HG03280 (cell line): ENCODE data around the gene PAAF1.
A peak's percentile ranks its signal among the peaks of the same experiment; 100 is the strongest.

Source experiments
- ATAC-seq: cut with Tn5 transposase; IDR thresholded peaks from one replicate; pipeline ENCODE4 v1.9.1; 2021; ENCODE audit warnings: mild to moderate bottlenecking, moderate library complexity; ENCODE audit not compliant: unreplicated experiment

PAAF1 gene

DNA sequence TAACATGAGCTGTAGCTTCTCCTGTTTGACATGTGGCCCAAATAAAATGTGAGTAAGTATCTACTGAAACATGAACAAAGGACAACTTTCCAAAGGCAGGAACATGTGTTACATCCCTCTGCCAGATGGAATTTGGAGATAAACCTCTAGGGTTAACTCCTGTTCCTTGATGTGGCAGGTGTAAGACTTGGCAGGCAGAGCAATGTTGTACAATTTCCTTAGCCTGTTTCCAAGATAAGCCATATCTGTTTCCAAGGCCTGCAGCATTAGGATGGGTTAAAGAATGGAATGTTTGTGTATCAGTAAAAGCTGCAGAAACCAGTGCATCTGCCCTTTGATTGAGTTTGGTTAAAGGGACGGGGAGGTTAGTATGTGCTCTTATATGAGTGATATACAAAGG lies 65.2 kb downstream of the PAAF1 start:
- ATAC-seq: no peak

DNA sequence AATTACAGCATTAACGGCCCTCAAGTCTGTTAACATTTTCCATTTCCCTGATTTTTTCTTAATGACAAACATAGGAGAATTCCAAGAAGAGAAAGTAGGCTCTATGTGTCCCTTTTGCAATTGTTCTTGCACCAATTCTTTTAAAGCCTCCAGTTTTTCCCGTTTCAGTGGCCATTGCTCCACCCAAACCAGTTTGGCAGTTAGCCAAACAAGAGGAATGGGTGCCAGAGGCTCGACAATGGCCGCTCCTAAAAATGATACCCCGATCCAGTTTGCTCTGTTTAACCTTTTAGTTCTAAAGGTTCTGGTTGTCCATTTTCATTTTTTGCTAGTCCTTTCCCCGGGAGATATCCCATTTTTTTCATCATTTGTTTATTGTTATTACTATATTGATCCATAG lies 67.3 kb downstream of the PAAF1 start:
- ATAC-seq: no peak

DNA sequence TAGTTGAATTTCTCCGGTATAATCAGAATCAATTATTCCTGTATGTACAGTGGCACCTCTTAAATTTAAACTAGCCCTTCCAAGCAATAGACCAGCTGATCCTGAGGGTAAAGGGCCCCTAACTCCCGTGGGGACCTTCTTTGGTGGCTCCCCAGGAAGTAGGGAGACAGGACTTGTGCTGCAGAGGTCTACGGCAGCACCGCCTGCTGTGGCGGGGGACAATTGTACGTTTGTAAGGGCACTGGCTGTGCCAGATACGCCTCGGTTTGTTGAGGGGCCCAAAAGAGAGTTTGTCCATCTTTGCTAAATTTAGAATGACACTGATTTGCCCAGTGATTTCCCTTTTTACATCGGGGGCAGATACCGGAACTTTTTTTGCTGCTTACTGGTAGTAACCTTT lies 68.1 kb downstream of the PAAF1 start:
- ATAC-seq: no peak

DNA sequence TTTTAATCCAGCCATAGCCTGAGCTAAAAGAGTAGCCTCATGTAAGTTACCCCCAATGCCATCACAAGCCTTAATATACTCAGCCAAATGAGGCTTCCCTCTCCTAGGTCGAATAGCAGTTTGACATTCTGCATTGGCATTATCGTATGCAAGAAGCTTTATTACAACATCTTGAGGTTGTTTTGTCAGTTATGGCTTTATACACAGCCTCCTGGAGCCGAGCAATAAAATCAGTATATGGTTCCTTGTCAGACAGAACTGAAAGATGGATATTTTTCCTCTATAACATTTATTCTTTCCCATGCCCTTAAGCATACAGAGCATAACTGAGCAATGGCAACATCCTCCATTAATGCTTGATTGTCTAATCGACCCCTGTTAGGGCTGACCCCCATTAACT lies 68.6 kb downstream of the PAAF1 start:
- no peak for ATAC-seq

DNA sequence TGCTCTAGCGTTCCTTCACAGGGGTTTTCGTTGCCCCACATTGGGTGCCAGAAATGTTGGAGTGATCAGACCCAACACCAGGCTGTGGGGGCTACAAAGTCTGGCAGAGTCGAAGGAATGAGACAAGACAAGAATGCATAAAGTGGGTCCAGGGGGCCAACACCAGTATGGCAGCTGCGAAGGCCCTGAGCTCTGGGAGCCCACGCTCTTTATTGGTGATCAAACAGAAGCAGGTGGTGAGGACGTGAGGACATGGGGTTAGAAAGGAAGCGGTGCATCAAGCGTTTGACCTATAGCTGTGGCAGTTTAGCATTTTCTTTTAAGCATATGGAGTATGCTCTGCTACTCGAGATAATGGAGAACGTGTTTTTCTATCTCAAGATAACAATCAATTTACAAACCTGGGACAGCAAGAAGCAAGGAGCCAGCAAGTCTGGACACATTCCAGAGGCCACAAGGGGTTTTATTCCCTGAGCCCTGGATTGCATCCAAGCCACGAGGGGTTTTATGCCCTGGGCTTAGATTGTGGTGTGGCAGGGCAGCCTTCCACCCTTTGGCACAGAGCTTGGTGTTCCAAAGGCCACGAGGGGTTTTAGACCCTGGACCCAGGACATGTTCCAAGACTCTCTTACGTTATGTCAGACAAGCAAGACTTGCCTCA lies 70.1 kb downstream of the PAAF1 start:
- no peak for ATAC-seq

DNA sequence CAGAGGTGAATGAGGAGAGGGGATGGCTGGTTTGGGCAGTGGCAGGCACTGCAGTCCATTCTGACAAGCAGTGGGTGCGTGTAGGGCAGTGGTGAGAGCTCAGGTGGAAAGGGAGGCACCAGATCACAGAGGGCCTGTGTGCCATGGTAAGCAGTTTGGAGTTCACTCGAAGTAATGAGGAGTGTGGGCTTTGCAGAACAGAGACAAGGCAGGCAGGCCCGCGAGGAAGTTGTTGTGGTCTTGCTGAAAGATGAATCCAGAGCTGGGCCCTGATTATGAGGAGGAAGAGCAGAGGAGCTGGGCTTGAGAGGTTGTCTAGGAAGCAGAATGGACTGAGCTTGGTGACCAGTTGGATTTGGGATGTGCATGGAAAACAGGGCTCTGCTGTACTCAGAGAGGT lies 72.4 kb downstream of the PAAF1 start:
- ATAC-seq: no peak

DNA sequence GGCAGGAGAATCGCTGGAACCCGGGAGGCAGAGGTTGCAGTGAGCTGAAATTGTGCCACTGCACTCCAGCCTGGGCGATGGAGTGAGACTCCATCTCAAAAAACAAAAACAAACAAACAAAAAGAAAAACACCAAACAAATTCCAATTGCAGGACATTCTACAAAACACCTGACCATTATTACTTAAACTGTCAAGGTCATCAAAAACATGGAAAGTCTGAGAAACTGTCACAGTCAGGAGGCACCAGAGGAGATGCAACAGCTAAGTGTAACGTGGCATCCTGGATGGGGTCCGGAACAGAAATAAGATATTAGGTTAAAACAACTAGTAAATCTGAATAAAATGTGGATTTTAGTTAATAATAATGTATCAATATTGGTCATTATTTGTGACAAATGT lies 73.1 kb downstream of the PAAF1 start:
- ATAC-seq: no peak

DNA sequence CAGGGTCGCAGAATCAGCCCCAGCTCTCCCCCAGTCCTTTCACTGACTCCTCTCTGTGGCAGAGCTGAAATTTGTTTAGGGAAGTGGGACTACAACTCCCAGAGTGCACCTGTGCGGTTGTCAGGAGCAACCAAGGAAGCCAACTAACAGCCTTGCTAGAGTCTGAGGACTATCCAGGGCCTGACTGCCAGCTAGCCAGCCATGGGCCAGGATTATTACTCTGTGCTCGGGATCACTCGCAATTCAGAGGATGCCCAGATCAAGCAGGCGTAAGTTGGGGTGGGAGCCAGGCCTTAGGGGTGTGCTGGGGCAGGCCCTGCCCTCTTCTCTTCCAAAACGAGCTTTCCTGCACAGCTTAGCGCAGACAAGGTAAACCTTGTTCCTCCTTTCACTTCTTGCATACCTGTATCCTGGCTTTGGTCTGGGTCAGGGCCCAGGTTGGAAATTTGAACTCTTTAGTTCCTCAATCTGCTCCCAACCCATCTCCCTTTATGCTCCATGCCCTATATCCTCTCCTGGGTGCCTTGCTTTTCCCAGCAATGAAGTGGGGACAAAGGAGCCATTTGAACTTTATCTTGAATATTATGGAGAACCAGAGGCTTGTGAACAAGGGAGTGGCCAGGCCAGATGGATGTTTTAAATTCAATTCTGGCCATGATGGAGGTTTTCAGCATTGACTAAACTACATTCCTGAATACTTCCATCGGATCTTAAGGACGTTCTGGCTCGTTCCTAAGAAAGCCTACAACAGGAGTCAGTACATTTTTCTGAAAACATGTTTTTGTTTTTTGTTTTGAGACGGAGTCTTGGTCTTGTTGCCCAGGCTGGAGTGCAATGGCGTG lies 74.3 kb downstream of the PAAF1 start, which contains the start of gene DNAJB13:
TSS of gene DNAJB13 (plus strand) at position 158 of the 842 bp plus-strand sequence. CDS start at position 202, 44 bp downstream.
- ATAC-seq: peak; percentile 95

DNA sequence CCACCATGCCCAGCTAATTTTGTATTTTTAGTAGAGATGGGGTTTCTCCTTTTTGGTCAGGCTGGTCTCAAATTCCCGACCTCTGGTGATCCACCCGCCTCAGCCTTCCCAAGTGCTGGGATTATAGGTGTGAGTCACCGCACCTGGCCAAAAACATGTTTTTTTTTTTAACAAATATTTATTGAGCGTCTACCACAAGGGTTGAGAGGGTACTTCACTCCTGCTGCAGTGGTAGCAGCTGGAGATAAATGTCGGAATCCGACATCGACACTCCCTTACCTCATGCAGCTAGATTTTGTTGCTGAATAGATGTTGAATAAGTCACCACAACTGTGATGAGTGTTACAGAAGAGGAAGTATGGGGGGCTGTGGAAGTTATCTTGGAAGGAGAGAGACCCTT lies 75.0 kb downstream of the PAAF1 start:
- no peak for ATAC-seq

DNA sequence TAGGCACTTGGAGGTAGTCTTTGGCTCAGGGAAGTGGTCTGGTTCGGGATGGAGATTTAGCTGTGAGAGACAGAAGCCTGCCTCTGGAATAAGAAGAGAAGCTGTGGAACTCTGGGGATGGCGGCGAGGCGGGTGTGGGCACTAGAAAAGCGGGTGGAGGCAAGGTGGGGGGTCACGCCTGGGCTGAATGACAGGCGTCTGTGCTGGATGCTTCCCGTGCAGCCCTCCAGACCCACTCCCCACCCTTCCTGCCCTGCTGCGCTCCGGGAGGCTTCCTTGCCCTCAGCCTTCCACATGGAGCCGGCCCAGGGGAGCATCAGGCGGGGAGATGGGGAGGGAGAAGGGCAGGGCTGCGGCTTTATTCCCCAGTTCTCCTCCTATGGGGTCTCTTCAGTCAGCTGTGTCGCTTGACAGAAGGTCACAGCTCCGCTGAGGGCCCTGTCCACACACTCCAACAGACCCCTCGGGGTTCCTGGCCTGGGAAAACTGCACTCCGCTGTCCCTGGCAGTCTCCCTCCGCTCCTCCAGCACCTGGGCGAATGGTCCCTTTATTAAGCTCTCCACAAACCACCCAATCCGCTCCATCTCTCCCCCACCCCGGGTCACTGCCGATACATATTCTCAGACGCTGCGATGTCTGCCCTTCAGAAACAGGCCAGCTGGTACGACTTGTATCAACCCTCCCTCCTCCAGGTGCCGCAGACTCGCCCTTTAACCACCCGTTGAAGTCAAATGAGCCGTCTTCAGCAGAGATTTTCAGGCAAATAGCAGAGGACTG lies 80.3 kb downstream of the PAAF1 start:
- ATAC-seq: no peak

DNA sequence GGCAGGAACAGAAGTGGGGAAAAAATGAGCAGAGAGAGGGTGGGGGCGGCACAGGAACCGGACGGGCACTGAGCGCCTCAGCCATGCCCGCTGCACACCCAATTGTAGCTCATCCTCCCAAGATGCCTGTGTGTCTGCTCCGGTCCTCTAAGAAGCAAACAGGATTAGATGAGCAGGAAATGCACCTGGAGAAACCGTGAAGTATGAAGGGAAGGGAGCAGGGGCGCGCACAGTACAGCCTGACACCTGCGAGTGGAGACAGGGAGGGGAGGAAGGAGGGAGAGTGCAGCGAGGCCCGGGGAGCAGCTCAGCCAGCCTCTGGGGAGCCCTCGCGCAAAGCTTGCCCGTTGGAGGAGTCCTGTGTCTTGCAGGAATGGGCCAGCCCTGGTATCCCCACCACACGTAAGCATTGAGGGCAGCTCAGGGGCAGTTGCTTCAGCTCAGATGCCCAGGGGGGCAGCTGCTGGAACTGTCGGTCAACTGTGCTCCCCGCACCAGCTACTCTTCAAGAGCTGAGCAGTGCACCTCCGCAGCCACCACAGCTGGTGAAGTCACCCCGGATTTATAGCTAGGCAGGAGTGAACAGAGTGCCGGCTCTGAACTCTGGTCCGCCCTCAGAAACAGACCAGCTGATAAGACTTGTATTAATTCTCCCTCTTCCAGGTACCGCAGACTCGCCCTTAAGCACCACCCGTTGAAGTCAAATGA lies 81.0 kb downstream of the PAAF1 start:
- no peak for ATAC-seq

DNA sequence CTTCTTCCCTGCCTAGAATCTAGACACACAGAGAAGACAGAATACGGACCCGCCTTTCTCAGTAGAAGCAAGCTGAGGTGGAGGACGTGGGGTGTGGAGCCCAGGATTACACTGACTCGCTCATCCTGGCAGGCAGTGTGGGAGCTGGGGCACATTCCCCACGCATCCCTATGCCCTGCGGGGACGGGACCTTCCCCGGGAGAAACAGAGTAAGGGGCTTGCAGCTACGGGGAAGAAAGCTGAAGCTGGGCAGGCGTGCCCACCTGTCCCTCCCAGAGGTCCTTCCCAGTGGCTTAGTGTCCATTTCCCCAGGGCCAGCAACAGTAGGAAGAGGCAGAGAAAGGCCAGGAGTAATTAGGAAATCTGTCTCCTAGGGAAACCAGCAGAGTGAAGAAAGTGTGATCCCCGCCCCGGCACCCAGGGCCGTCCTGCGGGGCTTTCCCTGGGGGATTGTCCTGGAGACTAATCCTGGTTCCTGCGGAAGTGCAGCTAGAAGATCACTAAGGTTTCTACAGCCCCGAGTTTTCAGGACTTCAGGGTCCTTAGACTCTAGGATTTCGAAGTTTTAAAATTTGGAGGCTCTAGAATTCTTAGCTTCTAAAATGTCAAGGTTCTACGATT lies 81.8 kb downstream of the PAAF1 start:
- no peak for ATAC-seq

DNA sequence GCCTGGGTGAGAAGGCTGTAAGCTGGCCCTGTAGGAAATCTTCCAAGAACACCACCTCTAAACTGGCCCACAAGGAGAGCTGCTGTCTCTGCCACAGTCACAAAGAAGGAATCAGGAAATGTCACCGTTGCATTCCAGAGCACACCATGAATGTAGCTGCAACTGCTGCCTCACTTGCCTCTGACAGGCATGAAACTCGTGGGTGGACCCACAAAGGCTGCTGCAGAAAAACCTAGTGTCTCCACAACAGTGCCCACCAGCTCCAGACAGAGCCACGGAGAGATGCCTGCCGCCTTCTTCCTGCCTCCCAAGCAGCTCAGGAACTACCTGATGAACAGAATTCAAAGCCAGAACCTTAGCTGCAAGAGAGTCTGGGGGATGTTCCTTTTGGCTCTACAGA lies 84.5 kb downstream of the PAAF1 start:
- ATAC-seq: no peak

DNA sequence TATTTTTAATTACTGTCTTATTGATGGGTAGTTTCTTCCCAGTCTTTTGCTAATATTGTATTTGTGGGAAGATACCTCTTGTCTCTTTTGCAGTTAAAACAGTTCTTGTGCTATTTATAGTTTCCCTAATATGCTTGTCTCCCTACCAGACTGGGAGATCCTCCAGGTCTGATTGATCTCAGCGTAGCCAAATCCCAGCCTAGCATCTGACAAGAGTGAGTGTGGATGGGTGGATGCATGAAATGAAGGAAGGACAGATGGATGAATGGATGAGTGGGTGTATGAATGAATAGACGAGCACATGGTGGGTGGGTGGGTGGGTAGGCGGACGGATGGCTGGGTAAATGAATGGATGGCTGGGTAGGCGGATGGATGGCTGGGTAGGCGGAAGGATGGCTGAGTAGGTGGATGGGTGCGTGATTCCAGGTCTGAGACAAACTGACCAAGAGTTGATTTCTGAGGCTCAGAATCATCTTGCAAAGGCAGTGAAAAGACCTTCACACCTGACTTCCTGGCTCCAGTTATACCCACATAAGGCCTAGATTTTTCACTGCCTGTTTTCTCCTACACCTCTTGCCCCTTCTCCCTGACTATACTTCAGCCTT lies 85.4 kb downstream of the PAAF1 start:
- ATAC-seq: no peak

DNA sequence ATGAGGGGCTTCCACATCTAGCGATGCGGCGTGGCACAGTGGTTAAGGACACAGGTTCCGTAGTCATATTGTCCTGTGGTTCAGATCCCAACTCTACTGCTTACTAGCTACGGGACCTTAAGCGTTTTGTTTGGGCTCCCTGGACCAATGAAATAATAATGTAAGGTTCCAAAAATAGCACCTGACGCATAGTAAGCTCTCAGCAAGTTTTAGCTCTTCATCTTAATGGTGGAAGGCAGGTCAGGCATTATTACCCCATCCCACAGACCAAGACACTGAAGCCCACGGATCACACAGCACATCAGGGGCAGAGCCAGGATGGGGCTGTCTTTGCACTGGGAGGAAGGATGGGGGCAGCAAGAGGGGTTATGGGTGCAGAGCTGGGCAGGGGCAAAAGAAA lies 87.1 kb downstream of the PAAF1 start:
- no peak for ATAC-seq

DNA sequence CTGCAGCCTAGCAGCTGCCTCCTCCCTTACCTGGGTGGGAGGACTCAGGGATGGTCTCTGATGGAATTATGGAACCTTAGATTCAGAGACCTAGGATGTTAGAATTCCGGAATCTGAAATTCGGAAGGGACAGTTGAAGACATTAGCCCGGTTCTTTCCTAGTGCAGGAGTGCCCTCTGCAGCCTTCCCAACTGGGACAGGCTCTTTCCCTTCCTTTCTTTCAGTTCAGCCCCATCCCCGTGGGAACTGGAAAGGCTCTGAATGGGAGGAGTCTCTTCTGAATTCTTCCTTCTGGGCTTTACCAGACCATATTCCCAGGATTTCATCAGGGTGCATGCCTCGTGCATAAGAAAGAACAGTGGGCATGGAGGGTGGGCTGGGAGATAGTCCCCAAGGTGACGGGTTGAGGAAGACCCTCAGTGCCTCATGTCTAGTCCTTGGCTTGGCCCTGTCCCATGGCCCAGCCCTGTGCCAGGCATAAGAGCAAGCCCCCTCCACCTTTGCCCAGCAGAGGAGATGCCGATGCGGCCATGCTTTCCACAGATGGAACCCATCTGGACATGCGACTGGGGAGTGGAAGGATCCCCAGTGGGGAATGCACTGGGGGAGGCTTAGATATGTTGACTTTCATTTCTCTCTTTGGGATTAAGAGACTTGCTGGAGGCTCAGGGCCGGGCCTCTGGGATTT lies 88.4 kb downstream of the PAAF1 start:
- ATAC-seq: no peak

DNA sequence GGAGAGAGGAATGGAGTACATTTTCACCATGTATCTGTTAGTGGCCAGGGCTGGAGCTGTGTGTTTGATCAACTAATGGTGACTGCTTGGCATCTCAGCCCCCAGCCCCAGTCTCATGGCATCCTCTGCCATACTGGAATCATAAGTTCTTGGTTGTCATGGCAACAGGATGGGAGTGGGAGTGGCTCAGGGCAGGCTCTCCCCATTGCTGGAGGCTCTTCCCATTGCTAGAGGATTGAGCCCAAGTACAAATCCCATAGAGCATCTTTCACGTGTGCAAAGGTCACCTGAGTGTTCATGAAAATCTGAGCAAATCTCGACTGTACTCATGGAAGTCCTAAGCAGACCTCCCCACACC lies 88.9 kb downstream of the PAAF1 start:
- ATAC-seq: no peak

DNA sequence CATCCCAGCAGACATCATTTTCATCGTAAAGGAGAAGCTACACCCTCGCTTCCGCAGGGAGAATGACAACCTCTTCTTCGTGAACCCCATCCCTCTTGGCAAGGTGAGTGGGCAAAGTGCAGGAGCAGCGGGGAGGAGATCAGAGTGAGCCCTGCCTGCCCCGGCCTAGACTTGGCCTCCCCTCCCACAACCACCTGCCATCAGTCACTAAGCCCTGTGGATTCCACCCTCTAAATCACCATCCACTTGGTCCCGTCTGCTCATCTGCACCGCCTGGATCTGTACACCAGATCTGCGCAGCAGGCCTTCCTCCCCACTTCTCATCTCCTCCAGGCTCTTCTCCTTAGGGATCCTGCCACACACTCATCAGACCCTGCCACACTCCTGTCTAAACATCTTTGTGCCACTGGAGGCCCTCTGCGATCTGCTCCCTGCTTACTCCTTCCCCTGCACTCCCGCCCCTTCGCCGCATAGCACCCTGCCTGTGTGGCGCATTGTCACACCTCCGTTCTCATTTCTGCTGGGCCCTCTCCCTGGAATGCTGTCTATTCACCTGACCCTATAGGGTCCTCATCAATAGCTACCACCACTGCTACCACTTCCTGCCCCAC lies 91.7 kb downstream of the PAAF1 start:
- no peak for ATAC-seq

DNA sequence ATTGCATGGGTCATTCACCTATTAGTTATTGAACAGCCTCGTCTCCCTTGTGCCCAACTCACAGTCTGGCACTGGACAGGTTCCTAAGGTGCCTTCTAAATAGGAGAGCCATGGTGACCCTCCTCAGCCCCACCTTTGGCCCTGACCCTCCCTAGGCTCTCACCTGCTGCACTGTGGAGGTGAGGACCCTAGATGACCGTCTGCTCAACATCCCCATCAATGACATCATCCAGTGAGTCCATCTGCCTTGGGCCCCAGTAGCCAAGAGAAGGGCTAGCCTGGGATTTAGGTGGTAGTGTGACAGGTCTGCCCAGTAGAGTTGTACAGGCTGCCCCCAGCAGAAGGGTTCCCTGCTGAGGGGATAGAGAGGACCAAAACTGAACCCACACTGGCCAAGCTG lies 92.3 kb downstream of the PAAF1 start:
- ATAC-seq: no peak
